ENCODE results near the gene SYNJ2BP. TPM values are rescaled to one million over a fixed set of nuclear protein-coding genes. Genes with fewer than 3 reads are reported as not detected.

The SYNJ2BP gene
- total and polyA plus RNA-seq, 4 donors, result 8.8 to 27.1 (median 17.2) TPM

- 3% methylated on average over 9 of the region's 9 CpGs for WGBS
- DNase-seq (ENCODE audit: low spot score), result no peak
- Histone ChIP-seq H3K4me3 (ENCODE audit: low read depth in 1 of 3, low read length in 3 of 3) (peak overlapping the region; percentile 82 to 98 (median 92)), H3K9ac (ENCODE audit: low read depth in 1 of 2, low read length in 2 of 2) (peak overlapping the region; percentile 72 to 97), H3K9me3 (ENCODE audit: control insufficient read depth in 4 of 4, low read length in 3 of 4) (no peaks in the 10 kb centered on the region), H3K27me3 (ENCODE audit: control insufficient read depth in 4 of 4, insufficient read depth in 4 of 4, low read length in 3 of 4) (no peaks in the 10 kb centered on the region), H3K27ac (ENCODE audit: low read depth in 1 of 2, low read length in 2 of 2) (peak overlapping the region; percentile 77 to 88), H3K4me1 (ENCODE audit: control insufficient read depth in 4 of 4, insufficient read depth in 4 of 4, low read length in 3 of 4) (peaks cover 3 to 20% (median 12%) of the 10 kb centered on the region in 4 donors), H3K36me3 (ENCODE audit: control insufficient read depth in 4 of 4, insufficient read depth in 3 of 4, low read depth in 1 of 4, low read length in 3 of 4) (peaks cover 0 to 5% (median 2%) of the 10 kb centered on the region in 4 donors)
- TF ChIP-seq CTCF (IDR thresholded peaks at IDR 0.05; ENCODE audit: low read depth, low read length, missing input control) (no peak), HNF4G (IDR thresholded peaks at IDR 0.05) (no peak)
- TF ChIP-seq, protein P1, sequence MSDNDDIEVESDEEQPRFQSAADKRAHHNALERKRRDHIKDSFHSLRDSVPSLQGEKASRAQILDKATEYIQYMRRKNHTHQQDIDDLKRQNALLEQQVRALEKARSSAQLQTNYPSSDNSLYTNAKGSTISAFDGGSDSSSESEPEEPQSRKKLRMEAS (IDR thresholded peaks at IDR 0.05), result no peak
Observed at GRCh38 chr14:70416338-70416724, 559 bp downstream of the SYNJ2BP start.

DNA sequence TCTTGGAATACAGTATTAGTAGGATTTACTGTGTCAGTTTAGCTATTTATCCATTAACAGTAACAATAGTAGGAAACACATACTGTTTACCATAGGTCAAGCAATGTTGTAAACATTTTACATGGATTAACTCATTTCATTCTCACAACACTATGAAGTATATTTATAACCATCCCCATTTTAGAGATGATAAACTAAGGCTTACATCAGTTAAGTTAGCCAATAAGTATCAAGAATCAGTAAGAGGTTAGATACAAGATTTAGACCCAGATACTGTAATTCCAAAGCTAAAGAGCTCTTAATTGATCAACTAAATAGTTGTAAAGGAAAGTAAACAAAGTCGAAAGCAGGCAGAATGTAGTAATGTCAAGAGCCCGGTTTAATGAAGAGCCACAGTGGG lies 1.1 kb downstream of the SYNJ2BP start:
- WGBS, result 24% methylated on average over 2 of the region's 2 CpGs
- no peak for TF ChIP-seq SP1 (IDR thresholded peaks at IDR 0.05)
- no peak for TF ChIP-seq TAF1 (conservative IDR thresholded peaks at IDR 0.05)
- no peak for TF ChIP-seq FOXA1 (IDR thresholded peaks at IDR 0.05)
- no peak for TF ChIP-seq YY1 (IDR thresholded peaks at IDR 0.05)
- no peak for TF ChIP-seq EGR1 (IDR thresholded peaks at IDR 0.05; ENCODE audit: low read depth in 2 of 2)
- TF ChIP-seq CTCF (IDR thresholded peaks at IDR 0.05; ENCODE audit: low read depth, low read length, missing input control), result no peak
- peak overlapping the region; percentile 23 to 98 (median 82) for H3K4me3 ChIP-seq (ENCODE audit: low read depth in 1 of 3, low read length in 3 of 3)
- DNase-seq (ENCODE audit: low spot score), result no peak
- peaks cover 3 to 20% (median 12%) of the 10 kb centered on the region in 4 donors for H3K4me1 ChIP-seq (ENCODE audit: control insufficient read depth in 4 of 4, insufficient read depth in 4 of 4, low read length in 3 of 4)
- H3K9me3 ChIP-seq (ENCODE audit: control insufficient read depth in 4 of 4, low read length in 3 of 4), result no peaks in the 10 kb centered on the region
- no peak overlapping the region for H3K27ac ChIP-seq (ENCODE audit: low read depth in 1 of 2, low read length in 2 of 2)
- peaks cover 0 to 5% (median 2%) of the 10 kb centered on the region in 4 donors for H3K36me3 ChIP-seq (ENCODE audit: control insufficient read depth in 4 of 4, insufficient read depth in 3 of 4, low read depth in 1 of 4, low read length in 3 of 4)
- peak overlapping the region in 1 of 2 donors; percentile 97 for H3K9ac ChIP-seq (ENCODE audit: low read depth in 1 of 2, low read length in 2 of 2)
- no peaks in the 10 kb centered on the region for H3K27me3 ChIP-seq (ENCODE audit: control insufficient read depth in 4 of 4, insufficient read depth in 4 of 4, low read length in 3 of 4)

- no peak for DNase-seq (ENCODE audit: low spot score)
- WGBS, result 95% methylated on average over 4 of the region's 4 CpGs
- no peaks in the 10 kb centered on the region for H3K27me3 ChIP-seq (ENCODE audit: control insufficient read depth in 4 of 4, insufficient read depth in 4 of 4, low read length in 3 of 4)
- H3K4me1 ChIP-seq (ENCODE audit: control insufficient read depth in 4 of 4, insufficient read depth in 4 of 4, low read length in 3 of 4), result no peaks in the 10 kb centered on the region
- peaks cover 0 to 4% (median 2%) of the 10 kb centered on the region in 4 donors for H3K36me3 ChIP-seq (ENCODE audit: control insufficient read depth in 4 of 4, insufficient read depth in 3 of 4, low read depth in 1 of 4, low read length in 3 of 4)
- no peak overlapping the region for H3K4me3 ChIP-seq (ENCODE audit: low read depth in 1 of 3, low read length in 3 of 3)
- H3K9me3 ChIP-seq (ENCODE audit: control insufficient read depth in 4 of 4, low read length in 3 of 4), result no peaks in the 10 kb centered on the region
- H3K9ac ChIP-seq (ENCODE audit: low read depth in 1 of 2, low read length in 2 of 2), result no peak overlapping the region
- no peak overlapping the region for H3K27ac ChIP-seq (ENCODE audit: low read depth in 1 of 2, low read length in 2 of 2)
- TF ChIP-seq HNF4G (IDR thresholded peaks at IDR 0.05), result no peak
- no peak for TF ChIP-seq EGR1 (IDR thresholded peaks at IDR 0.05; ENCODE audit: low read depth in 2 of 2)
- TF ChIP-seq SP1 (IDR thresholded peaks at IDR 0.05), result no peak
- no peak for TF ChIP-seq JUND (IDR thresholded peaks at IDR 0.05)
- TF ChIP-seq, protein P2, sequence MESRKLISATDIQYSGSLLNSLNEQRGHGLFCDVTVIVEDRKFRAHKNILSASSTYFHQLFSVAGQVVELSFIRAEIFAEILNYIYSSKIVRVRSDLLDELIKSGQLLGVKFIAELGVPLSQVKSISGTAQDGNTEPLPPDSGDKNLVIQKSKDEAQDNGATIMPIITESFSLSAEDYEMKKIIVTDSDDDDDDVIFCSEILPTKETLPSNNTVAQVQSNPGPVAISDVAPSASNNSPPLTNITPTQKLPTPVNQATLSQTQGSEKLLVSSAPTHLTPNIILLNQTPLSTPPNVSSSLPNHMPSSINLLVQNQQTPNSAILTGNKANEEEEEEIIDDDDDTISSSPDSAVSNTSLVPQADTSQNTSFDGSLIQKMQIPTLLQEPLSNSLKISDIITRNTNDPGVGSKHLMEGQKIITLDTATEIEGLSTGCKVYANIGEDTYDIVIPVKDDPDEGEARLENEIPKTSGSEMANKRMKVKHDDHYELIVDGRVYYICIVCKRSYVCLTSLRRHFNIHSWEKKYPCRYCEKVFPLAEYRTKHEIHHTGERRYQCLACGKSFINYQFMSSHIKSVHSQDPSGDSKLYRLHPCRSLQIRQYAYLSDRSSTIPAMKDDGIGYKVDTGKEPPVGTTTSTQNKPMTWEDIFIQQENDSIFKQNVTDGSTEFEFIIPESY (IDR thresholded peaks at IDR 0.05), result no peak
- no peak for TF ChIP-seq RXRA (IDR thresholded peaks at IDR 0.05)
- TF ChIP-seq, protein P3, sequence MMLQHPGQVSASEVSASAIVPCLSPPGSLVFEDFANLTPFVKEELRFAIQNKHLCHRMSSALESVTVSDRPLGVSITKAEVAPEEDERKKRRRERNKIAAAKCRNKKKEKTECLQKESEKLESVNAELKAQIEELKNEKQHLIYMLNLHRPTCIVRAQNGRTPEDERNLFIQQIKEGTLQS (IDR thresholded peaks at IDR 0.05), result no peak
- TF ChIP-seq, protein P4, sequence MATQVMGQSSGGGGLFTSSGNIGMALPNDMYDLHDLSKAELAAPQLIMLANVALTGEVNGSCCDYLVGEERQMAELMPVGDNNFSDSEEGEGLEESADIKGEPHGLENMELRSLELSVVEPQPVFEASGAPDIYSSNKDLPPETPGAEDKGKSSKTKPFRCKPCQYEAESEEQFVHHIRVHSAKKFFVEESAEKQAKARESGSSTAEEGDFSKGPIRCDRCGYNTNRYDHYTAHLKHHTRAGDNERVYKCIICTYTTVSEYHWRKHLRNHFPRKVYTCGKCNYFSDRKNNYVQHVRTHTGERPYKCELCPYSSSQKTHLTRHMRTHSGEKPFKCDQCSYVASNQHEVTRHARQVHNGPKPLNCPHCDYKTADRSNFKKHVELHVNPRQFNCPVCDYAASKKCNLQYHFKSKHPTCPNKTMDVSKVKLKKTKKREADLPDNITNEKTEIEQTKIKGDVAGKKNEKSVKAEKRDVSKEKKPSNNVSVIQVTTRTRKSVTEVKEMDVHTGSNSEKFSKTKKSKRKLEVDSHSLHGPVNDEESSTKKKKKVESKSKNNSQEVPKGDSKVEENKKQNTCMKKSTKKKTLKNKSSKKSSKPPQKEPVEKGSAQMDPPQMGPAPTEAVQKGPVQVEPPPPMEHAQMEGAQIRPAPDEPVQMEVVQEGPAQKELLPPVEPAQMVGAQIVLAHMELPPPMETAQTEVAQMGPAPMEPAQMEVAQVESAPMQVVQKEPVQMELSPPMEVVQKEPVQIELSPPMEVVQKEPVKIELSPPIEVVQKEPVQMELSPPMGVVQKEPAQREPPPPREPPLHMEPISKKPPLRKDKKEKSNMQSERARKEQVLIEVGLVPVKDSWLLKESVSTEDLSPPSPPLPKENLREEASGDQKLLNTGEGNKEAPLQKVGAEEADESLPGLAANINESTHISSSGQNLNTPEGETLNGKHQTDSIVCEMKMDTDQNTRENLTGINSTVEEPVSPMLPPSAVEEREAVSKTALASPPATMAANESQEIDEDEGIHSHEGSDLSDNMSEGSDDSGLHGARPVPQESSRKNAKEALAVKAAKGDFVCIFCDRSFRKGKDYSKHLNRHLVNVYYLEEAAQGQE (IDR thresholded peaks at IDR 0.05), result no peak
- no peak for TF ChIP-seq FOXA1 (IDR thresholded peaks at IDR 0.05)
- no peak for TF ChIP-seq CTCF (IDR thresholded peaks at IDR 0.05; ENCODE audit: low read depth, low read length, missing input control)
- TF ChIP-seq HNF4A (conservative IDR thresholded peaks at IDR 0.05), result no peak
Observed at GRCh38 chr14:70407621-70408020, 9.3 kb downstream of the SYNJ2BP start.

Data from liver (tissue), 9 donors.